Ishikawa (cell line): ENCODE results near the gene DLL1.

Source experiments
- CEBPB ChIP-seq: IDR thresholded peaks from 2 replicates; pipeline ENCODE4 v1.6.1; 2012
- CREB1 ChIP-seq: IDR thresholded peaks from 2 replicates; pipeline ENCODE4 v1.6.1; 2012; ENCODE audit warnings: low read depth
- EGR1 ChIP-seq: IDR thresholded peaks from 2 replicates; pipeline ENCODE4 v1.6.1; 2012
- EP300 ChIP-seq: IDR thresholded peaks from 2 replicates; pipeline ENCODE4 v1.6.1; 2012; ENCODE audit warnings: borderline replicate concordance
- FOXM1 ChIP-seq: IDR thresholded peaks from 2 replicates; pipeline ENCODE4 v1.6.1; 2012; ENCODE audit warnings: low read depth, borderline replicate concordance
- NFIC ChIP-seq: IDR thresholded peaks from 2 replicates; pipeline ENCODE4 v1.6.1; 2012
- RAD21 ChIP-seq: IDR thresholded peaks from 2 replicates; pipeline ENCODE4 v1.6.1; 2012; ENCODE audit warnings: low read depth
- TAF1 ChIP-seq: IDR thresholded peaks from 2 replicates; pipeline ENCODE4 v1.6.1; 2012; ENCODE audit warnings: low read depth, mild to moderate bottlenecking
- TCF12 ChIP-seq: IDR thresholded peaks from 2 replicates; pipeline ENCODE4 v1.6.1; 2012; ENCODE audit warnings: low read depth
- TEAD4 ChIP-seq: IDR thresholded peaks from 2 replicates; pipeline ENCODE4 v1.6.1; 2012
- YY1 ChIP-seq: IDR thresholded peaks from 2 replicates; pipeline ENCODE4 v1.6.1; 2012; ENCODE audit warnings: low read depth
- ZBTB7A ChIP-seq: IDR thresholded peaks from 2 replicates; pipeline ENCODE4 v1.6.1; 2012; ENCODE audit warnings: low read depth
- TF ChIP-seq, protein P1 (sequence below): IDR thresholded peaks from 2 replicates; pipeline ENCODE4 v1.6.1; 2012
- TF ChIP-seq, protein P2 (sequence below): IDR thresholded peaks from 2 replicates; pipeline ENCODE4 v1.6.1; 2012
- TF ChIP-seq, protein P3 (sequence below): IDR thresholded peaks from 2 replicates; pipeline ENCODE4 v1.6.1; 2012; ENCODE audit warnings: low read depth, mild to moderate bottlenecking

Gene DLL1

DNA sequence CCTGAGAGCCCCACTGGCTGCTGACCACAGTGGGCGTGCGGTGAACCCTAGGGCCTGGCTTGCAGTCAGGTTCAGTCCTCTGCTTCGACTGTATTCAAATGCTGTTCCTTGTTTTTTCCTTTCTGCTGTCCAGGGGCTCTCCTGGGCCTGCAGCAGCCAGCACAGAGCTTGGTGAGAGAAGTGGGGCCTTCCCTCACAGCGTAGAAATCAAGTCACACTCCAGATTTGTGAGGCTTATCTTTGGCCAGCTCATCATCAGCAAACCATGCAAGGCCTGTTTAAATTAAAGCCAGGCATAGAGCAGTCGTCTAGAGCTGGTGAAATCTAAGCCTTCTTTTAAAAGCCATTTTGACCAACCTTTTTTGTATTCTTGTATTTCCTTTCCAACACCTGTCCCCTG lies 24.1 kb upstream of the DLL1 start:
- TF ChIP-seq EGR1 (no peak), YY1 (no peak), CEBPB (no peak), NFIC (no peak), TEAD4 (no peak), CREB1 (no peak), FOXM1 (no peak), ZBTB7A (no peak), RAD21 (no peak), EP300 (no peak), TAF1 (no peak), TCF12 (no peak)
- TF ChIP-seq, protein P1, sequence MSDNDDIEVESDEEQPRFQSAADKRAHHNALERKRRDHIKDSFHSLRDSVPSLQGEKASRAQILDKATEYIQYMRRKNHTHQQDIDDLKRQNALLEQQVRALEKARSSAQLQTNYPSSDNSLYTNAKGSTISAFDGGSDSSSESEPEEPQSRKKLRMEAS: no peak
- TF ChIP-seq, protein P2, sequence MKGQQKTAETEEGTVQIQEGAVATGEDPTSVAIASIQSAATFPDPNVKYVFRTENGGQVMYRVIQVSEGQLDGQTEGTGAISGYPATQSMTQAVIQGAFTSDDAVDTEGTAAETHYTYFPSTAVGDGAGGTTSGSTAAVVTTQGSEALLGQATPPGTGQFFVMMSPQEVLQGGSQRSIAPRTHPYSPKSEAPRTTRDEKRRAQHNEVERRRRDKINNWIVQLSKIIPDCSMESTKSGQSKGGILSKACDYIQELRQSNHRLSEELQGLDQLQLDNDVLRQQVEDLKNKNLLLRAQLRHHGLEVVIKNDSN: no peak
- TF ChIP-seq, protein P3, sequence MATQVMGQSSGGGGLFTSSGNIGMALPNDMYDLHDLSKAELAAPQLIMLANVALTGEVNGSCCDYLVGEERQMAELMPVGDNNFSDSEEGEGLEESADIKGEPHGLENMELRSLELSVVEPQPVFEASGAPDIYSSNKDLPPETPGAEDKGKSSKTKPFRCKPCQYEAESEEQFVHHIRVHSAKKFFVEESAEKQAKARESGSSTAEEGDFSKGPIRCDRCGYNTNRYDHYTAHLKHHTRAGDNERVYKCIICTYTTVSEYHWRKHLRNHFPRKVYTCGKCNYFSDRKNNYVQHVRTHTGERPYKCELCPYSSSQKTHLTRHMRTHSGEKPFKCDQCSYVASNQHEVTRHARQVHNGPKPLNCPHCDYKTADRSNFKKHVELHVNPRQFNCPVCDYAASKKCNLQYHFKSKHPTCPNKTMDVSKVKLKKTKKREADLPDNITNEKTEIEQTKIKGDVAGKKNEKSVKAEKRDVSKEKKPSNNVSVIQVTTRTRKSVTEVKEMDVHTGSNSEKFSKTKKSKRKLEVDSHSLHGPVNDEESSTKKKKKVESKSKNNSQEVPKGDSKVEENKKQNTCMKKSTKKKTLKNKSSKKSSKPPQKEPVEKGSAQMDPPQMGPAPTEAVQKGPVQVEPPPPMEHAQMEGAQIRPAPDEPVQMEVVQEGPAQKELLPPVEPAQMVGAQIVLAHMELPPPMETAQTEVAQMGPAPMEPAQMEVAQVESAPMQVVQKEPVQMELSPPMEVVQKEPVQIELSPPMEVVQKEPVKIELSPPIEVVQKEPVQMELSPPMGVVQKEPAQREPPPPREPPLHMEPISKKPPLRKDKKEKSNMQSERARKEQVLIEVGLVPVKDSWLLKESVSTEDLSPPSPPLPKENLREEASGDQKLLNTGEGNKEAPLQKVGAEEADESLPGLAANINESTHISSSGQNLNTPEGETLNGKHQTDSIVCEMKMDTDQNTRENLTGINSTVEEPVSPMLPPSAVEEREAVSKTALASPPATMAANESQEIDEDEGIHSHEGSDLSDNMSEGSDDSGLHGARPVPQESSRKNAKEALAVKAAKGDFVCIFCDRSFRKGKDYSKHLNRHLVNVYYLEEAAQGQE: no peak

DNA sequence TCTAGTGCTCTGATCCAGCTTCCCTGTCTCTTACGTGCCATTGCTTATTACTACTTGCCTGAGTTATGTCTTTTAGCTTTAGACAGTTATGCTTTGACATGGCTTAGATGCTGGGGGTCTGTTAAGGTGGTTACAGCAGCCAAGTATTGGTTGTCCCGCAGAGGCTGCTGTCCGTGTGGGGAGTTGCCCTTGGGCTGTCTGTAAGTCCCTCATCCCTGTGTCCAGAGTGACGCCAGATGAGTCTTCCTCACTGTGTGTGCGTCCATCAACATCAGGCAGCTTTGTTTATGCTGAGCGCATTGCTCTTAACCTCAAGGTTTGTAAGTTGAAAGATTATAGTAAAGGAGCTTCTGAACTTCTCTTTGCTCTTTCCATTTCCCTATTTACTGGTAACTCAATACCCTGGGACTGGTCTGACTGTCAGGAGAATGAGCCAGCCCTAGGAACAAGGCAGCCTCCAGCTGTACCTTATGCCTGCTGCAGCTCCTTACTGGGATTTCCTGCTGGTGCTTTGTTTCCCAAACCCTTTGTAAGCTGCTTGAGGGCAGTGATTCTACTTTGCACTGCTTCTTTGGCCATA lies 22.9 kb upstream of the DLL1 start:
- no peak for TF ChIP-seq TCF12
- TF ChIP-seq, protein P3: no peak
- TF ChIP-seq EP300: no peak
- no peak for TF ChIP-seq CEBPB
- TF ChIP-seq CREB1: no peak
- TF ChIP-seq FOXM1: no peak
- TF ChIP-seq, protein P1: no peak
- TF ChIP-seq EGR1: no peak
- no peak for TF ChIP-seq RAD21
- TF ChIP-seq YY1: no peak
- TF ChIP-seq ZBTB7A: no peak
- TF ChIP-seq TEAD4: no peak

DNA sequence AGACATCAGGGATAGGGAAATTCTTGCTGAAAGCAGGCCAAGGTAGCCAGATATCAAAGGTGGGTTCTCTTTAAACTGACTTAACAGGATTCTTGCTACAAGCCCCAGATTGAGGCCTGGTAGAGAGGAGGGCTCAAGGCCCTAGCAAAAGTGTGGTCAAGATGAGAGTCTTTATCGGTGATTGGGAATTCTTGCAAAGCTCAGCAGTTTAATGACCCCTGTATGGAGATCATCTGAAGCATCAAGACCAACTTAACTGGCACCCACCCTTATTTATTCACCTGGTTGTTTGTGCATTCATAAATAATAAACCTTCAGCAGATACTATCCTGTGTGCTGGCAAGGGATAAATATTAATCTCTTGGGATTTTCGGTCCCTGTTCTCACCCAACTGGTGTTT lies 22.0 kb upstream of the DLL1 start:
- TF ChIP-seq YY1 (no peak), CEBPB (no peak), EP300 (no peak), CREB1 (no peak), TCF12 (no peak), FOXM1 (no peak), TAF1 (no peak), EGR1 (no peak), ZBTB7A (no peak), RAD21 (no peak), NFIC (no peak)
- TF ChIP-seq, protein P1: no peak
- TF ChIP-seq, protein P3: no peak
- TF ChIP-seq, protein P2: no peak

DNA sequence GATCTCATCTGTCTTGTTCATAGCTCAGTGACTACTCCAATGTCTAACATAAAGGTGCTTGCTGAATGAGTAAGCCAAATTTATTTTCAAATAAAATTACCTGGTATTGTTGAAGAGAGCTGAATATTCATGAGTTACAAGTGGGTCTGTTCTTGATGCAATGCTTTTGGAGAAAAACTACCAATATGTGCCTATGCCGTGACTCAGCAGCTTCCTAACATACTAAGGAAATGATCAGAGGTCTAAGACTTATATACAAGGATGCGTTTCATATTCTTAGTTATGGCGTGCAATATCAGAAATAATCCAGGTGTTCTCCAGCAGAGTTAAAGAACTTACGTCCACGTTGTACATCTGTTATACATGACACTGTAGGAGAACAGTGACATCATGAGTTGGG lies 20.8 kb upstream of the DLL1 start:
- no peak for TF ChIP-seq CEBPB
- no peak for TF ChIP-seq CREB1
- no peak for TF ChIP-seq EGR1
- no peak for TF ChIP-seq YY1
- no peak for TF ChIP-seq EP300
- no peak for TF ChIP-seq TCF12
- TF ChIP-seq, protein P2: no peak
- no peak for TF ChIP-seq FOXM1
